ENCODE results near the gene NDUFC2.
"Not testable (repeated sequence)": the region's sequence is repeated elsewhere in the genome, so short reads cannot be mapped to it uniquely, and the experiment has no call there.

NDUFC2 gene

GRCh38 chr11:78080084-78080817, 589 bp upstream of the NDUFC2 start:
- in situ Hi-C loops (cut with HindIII; ENCODE audit: low sequenced_read_pairs), result no loop called here

GRCh38 chr11:78078218-78079167, 1.2 kb downstream of the NDUFC2 start:
- in situ Hi-C loops (cut with HindIII; ENCODE audit: low sequenced_read_pairs), result no loop called here

- in situ Hi-C loops (cut with HindIII; ENCODE audit: low sequenced_read_pairs), result not testable (repeated sequence)
Observed at GRCh38 chr11:78077592-78077991, 2.1 kb downstream of the NDUFC2 start.

GRCh38 chr11:78076733-78077403, 2.8 kb downstream of the NDUFC2 start:
- in situ Hi-C loops (cut with HindIII; ENCODE audit: low sequenced_read_pairs), result no loop called here

GRCh38 chr11:78074756-78075155, 4.9 kb downstream of the NDUFC2 start:
- in situ Hi-C loops (cut with HindIII; ENCODE audit: low sequenced_read_pairs), result no loop called here

GRCh38 chr11:78072455-78072854, 7.2 kb downstream of the NDUFC2 start:
- in situ Hi-C loops (cut with HindIII; ENCODE audit: low sequenced_read_pairs), result no loop called here

GRCh38 chr11:78071717-78072116, 7.9 kb downstream of the NDUFC2 start:
- in situ Hi-C loops (cut with HindIII; ENCODE audit: low sequenced_read_pairs), result no loop called here

GRCh38 chr11:78070621-78071020, 9.0 kb downstream of the NDUFC2 start:
- in situ Hi-C loops (cut with HindIII; ENCODE audit: low sequenced_read_pairs), result no loop called here

GRCh38 chr11:78069465-78069864, 10.2 kb downstream of the NDUFC2 start:
- in situ Hi-C loops (cut with HindIII; ENCODE audit: low sequenced_read_pairs), result no loop called here

GRCh38 chr11:78067704-78068103, 12.0 kb downstream of the NDUFC2 start:
- in situ Hi-C loops (cut with HindIII; ENCODE audit: low sequenced_read_pairs), result no loop called here

GRCh38 chr11:78066471-78066870, 13.2 kb downstream of the NDUFC2 start:
- in situ Hi-C loops (cut with HindIII; ENCODE audit: low sequenced_read_pairs), result no loop called here

- in situ Hi-C loops (cut with HindIII; ENCODE audit: low sequenced_read_pairs), result no loop called here
Observed at GRCh38 chr11:78065203-78065602, 14.5 kb downstream of the NDUFC2 start.

GRCh38 chr11:78063440-78064181, 16.1 kb downstream of the NDUFC2 start, which contains the start of gene THRSP:
Gene THRSP (plus strand): TSS chr11:78063861. CDS start chr11:78063882, 21 bp downstream.
- in situ Hi-C loops (cut with HindIII; ENCODE audit: low sequenced_read_pairs), result no loop called here

GRCh38 chr11:78062671-78063070, 17.0 kb downstream of the NDUFC2 start:
- in situ Hi-C loops (cut with HindIII; ENCODE audit: low sequenced_read_pairs), result no loop called here

GRCh38 chr11:78061921-78062311, 17.7 kb downstream of the NDUFC2 start:
- in situ Hi-C loops (cut with HindIII; ENCODE audit: low sequenced_read_pairs), result no loop called here

GRCh38 chr11:78061088-78061920, 18.4 kb downstream of the NDUFC2 start:
- in situ Hi-C loops (cut with HindIII; ENCODE audit: low sequenced_read_pairs), result no loop called here

GRCh38 chr11:78060533-78060932, 19.1 kb downstream of the NDUFC2 start:
- in situ Hi-C loops (cut with HindIII; ENCODE audit: low sequenced_read_pairs), result no loop called here

- in situ Hi-C loops (cut with HindIII; ENCODE audit: low sequenced_read_pairs), result not testable (repeated sequence)
Observed at GRCh38 chr11:78059749-78060328, 19.8 kb downstream of the NDUFC2 start.

GRCh38 chr11:78057462-78058055, 22.1 kb downstream of the NDUFC2 start:
- in situ Hi-C loops (cut with HindIII; ENCODE audit: low sequenced_read_pairs), result no loop called here

Measured in DLD1 (cell line).